OCI-LY7 (cell line): Measurements from ENCODE around the gene GGA3. TPM values are rescaled to one million over a fixed set of nuclear protein-coding genes. Genes with fewer than 3 reads are reported as not detected.

Experiments
- BruUV-seq: library from RNA; stranded (reverse); fragments of 400-500 nt; replicated peaks from 2 replicates; lab custom pipeline; 2021; lab: Mats Ljungman, UMichigan
- CTCF ChIA-PET: fragments of 300-600 bp; sonication (Branson Sonifier 250); formaldehyde crosslinking; loops from one replicate; lab custom pipeline; 2022; ENCODE audit warnings: antibody characterized with exemption; ENCODE audit not compliant: unreplicated experiment; lab: Charles Lee
- POLR2A ChIA-PET: fragments of 300-600 bp; sonication (Branson Sonifier 250); formaldehyde crosslinking; loops from one replicate; lab custom pipeline; 2022; ENCODE audit warnings: antibody characterized with exemption; lab: Charles Lee
- DNase-seq: peaks from one replicate; pipeline ENCODE4 v3.0.0-alpha.2; 2015; ENCODE audit warnings: low spot score
- H2AFZ ChIP-seq: fragments of 200-600 bp; sonication (generic), shearing (Covaris generic); 2 replicates; pipeline ENCODE4 v1.6.1; 2014; ENCODE audit warnings: mild to moderate bottlenecking, antibody characterized with exemption, low read length, moderate library complexity
- H3K27ac ChIP-seq: fragments of 200-600 bp; sonication (generic); 2 replicates; pipeline ENCODE4 v1.5.1; 2014; ENCODE audit warnings: mixed run types, low read depth, mild to moderate bottlenecking, moderate library complexity, low read length, inconsistent platforms; ENCODE audit not compliant: poor library complexity, severe bottlenecking
- H3K36me3 ChIP-seq: fragments of 200-600 bp; sonication (generic); 2 replicates; pipeline ENCODE4 v1.6.1; 2014; ENCODE audit warnings: mild to moderate bottlenecking, antibody characterized with exemption, low read length, moderate library complexity, mixed read lengths; ENCODE audit not compliant: insufficient read depth
- H3K4me1 ChIP-seq: fragments of 200-600 bp; sonication (generic); 2 replicates; pipeline ENCODE4 v1.5.1; 2014; ENCODE audit warnings: mild to moderate bottlenecking, low read length; ENCODE audit not compliant: insufficient read depth, poor library complexity, severe bottlenecking
- H3K4me2 ChIP-seq: fragments of 200-600 bp; sonication (generic); 2 replicates; pipeline ENCODE4 v1.6.1; 2014; ENCODE audit warnings: mild to moderate bottlenecking, low read length
- H3K4me3 ChIP-seq: fragments of 200-600 bp; sonication (generic); 2 replicates; pipeline ENCODE4 v1.5.1; 2014; ENCODE audit warnings: mild to moderate bottlenecking, low read depth, low read length; ENCODE audit not compliant: poor library complexity, severe bottlenecking
- H3K79me2 ChIP-seq: fragments of 200-600 bp; sonication (generic); 2 replicates; pipeline ENCODE4 v1.6.1; 2016; ENCODE audit warnings: low read depth, mild to moderate bottlenecking, low read length, moderate library complexity, mixed read lengths; ENCODE audit not compliant: insufficient read depth
- H3K9me2 ChIP-seq: fragments of 200-600 bp; sonication (generic); 2 replicates; pipeline ENCODE4 v1.6.1; 2016; ENCODE audit warnings: mild to moderate bottlenecking, low read length, mixed read lengths; ENCODE audit not compliant: insufficient read depth
- H3K9me3 ChIP-seq: fragments of 200-600 bp; sonication (generic); 2 replicates; pipeline ENCODE4 v1.6.1; 2014; ENCODE audit warnings: mild to moderate bottlenecking, mixed run types, low read length, mixed read lengths
- H4K20me1 ChIP-seq: fragments of 200-600 bp; sonication (generic); 2 replicates; pipeline ENCODE4 v1.6.1; 2014; ENCODE audit warnings: mild to moderate bottlenecking, antibody characterized with exemption, low read length, moderate library complexity, mixed read lengths; ENCODE audit not compliant: insufficient read depth
- EZH2phosphoT487 ChIP-seq: fragments of 200-600 bp; sonication (generic); IDR thresholded peaks from 2 replicates; pipeline ENCODE4 v1.6.1; 2018; ENCODE audit warnings: low read depth, borderline replicate concordance, mild to moderate bottlenecking, mixed run types, antibody characterized with exemption, low read length, moderate library complexity, mixed read lengths
- intact Hi-C: fragments of 100-400 bp; cut with micrococcal nuclease; formaldehyde crosslinking; loops from one replicate; pipeline ENCODE4 v1.10.0; 2022; ENCODE audit not compliant: unreplicated experiment
- total RNA-seq, 2 experiments: library from RNA; depleted of rRNA in 1 of 2; stranded (reverse); fragments of >200 nt in 1 of 2; shearing (Covaris generic) in 1 of 2; gene quantifications; 2 replicates each; pipeline ENCODE4 v1.2.3, GENCODE V29; 2014 to 2022
- TF ChIP-seq, protein P1 (sequence below): fragments of 200-600 bp; sonication (generic); conservative IDR thresholded peaks from 2 replicates; pipeline ENCODE4 v1.5.1; 2014; ENCODE audit warnings: mild to moderate bottlenecking, antibody characterized with exemption, low read length, moderate library complexity, mixed read lengths

GGA3 gene
- total RNA-seq, 2 experiments from 2014 or later, result 77.6 to 106 TPM

DNA sequence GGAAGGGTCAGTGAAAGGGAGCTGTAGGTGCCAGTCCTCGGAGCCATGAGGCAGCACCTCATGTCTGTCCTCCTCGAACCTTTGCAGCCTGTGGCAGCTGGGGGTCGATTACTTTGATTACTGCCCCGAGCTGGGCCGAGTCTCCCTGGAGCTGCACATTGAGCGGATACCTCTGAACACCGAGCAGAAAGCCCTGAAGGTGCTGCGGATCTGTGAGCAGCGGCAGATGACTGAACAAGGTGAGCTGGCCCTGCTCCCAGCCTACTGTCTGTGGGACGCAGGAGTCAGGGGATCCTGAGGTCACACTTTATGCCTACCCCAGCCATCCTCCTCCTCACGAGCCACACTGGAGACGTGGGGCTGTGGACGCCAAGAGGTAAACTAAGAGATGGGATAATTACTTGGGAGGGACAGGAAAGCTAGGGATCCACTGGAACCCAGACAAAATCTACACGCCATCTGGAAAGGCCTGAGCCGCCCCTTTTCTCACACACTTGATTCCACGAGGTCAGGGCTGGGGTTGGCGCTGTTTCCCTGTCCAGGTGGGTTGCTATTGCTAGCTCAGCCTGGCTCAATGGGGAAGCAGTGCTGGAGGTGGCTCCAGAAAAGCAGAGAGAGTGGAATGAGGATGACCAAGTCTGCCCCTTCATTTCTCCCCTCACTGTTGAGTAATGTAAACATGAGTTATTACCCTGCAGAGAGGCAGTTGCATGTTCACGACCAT is 29.5 kb downstream of the GGA3 start:
- TF ChIP-seq, protein P1, sequence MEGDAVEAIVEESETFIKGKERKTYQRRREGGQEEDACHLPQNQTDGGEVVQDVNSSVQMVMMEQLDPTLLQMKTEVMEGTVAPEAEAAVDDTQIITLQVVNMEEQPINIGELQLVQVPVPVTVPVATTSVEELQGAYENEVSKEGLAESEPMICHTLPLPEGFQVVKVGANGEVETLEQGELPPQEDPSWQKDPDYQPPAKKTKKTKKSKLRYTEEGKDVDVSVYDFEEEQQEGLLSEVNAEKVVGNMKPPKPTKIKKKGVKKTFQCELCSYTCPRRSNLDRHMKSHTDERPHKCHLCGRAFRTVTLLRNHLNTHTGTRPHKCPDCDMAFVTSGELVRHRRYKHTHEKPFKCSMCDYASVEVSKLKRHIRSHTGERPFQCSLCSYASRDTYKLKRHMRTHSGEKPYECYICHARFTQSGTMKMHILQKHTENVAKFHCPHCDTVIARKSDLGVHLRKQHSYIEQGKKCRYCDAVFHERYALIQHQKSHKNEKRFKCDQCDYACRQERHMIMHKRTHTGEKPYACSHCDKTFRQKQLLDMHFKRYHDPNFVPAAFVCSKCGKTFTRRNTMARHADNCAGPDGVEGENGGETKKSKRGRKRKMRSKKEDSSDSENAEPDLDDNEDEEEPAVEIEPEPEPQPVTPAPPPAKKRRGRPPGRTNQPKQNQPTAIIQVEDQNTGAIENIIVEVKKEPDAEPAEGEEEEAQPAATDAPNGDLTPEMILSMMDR, result no peak
- no peak for TF ChIP-seq EZH2phosphoT487
- CTCF ChIA-PET, result no interaction called here
- intact Hi-C loops, result no loop called here

DNA sequence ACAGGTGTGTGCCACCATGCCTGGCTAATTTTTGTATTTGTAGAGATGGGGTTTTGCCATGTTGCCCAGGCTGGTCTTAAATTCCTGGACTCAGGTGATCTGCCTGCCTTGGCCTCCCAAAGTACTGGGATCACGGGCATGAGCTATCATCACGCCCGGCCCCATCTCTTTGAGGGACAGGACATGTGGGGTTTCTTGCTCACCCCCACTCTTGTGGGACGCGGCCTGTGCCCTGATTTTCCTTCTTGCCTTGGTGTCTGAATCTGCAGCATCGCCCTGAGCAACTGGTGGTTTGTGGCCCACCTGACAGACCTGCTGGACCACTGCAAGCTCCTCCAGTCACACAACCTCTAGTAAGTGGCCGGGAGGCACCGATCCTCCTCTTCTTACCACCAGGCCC is 30.3 kb downstream of the GGA3 start:
- Histone ChIP-seq H4K20me1 (no peaks in the 10 kb centered on the region), H3K36me3 (peaks cover 96% of the 10 kb centered on the region), H3K79me2 (no peaks in the 10 kb centered on the region), H3K4me1 (no peaks in the 10 kb centered on the region), H3K4me3 (no peak overlapping the region), H3K9me3 (no peaks in the 10 kb centered on the region), H3K9me2 (no peaks in the 10 kb centered on the region), H2AFZ (no peak overlapping the region), H3K27ac (no peak overlapping the region), H3K4me2 (no peak overlapping the region)
- no peak for DNase-seq
- ChIA-PET CTCF (no interaction called here), POLR2A (interaction anchor here (0.6 kb wide), 1 partner anchor 23 kb away, joined by 7 read pairs; no protein-coding TSS in a partner anchor)
- BruUV-seq, result no TSS peak
- intact Hi-C loops, result no loop called here
- TF ChIP-seq EZH2phosphoT487, result no peak
- TF ChIP-seq, protein P1, result no peak

More for the DNA sequence above, 29.5 kb downstream of the GGA3 start:
- no TSS peak for BruUV-seq
- DNase-seq, result no peak
- Histone ChIP-seq H3K9me3 (no peaks in the 10 kb centered on the region), H3K4me2 (no peak overlapping the region), H3K27ac (no peak overlapping the region), H3K9me2 (no peaks in the 10 kb centered on the region), H3K4me1 (no peaks in the 10 kb centered on the region), H3K36me3 (peaks cover 96% of the 10 kb centered on the region), H3K79me2 (no peaks in the 10 kb centered on the region), H3K4me3 (no peak overlapping the region), H2AFZ (no peak overlapping the region), H4K20me1 (no peaks in the 10 kb centered on the region)
- POLR2A ChIA-PET, result no interaction called here

DNA sequence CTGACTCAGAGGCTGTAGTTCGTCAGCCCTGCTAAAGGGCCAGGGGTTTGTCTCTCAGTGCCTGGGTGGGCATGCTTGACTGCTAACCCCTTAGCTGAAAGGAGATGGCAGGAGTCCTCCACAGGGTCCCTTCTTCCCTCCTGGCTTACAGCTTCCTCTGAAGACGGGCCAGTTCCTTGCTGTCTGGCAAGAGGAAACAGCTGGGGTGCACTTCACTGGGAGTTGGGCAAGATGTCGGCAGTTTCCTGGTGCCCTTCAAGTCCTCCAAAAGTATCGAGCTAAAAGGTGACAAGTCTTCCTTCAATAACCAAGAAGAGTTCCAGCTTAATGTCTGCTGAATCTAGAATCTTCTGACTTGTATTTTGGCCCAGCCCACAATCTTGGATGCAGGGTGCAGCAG is 32.6 kb downstream of the GGA3 start:
- ChIA-PET CTCF (interaction anchor here (1.7 kb wide), 1 partner anchor 115 kb away, joined by 4 read pairs; no protein-coding TSS in a partner anchor), POLR2A (interaction anchor here (0.6 to 1.3 kb wide), 5 partner anchors 12 to 214 kb away, joined by 3 read pairs; no protein-coding TSS in a partner anchor)
- no TSS peak for BruUV-seq
- H3K4me1 ChIP-seq, result no peaks in the 10 kb centered on the region
- no peak overlapping the region for H2AFZ ChIP-seq
- H3K27ac ChIP-seq, result no peak overlapping the region
- no peak for DNase-seq
- no peak overlapping the region for H3K4me2 ChIP-seq
- H3K36me3 ChIP-seq, result peaks cover 97% of the 10 kb centered on the region
- TF ChIP-seq, protein P1, result no peak
- TF ChIP-seq EZH2phosphoT487, result no peak
- no peaks in the 10 kb centered on the region for H3K9me3 ChIP-seq
- intact Hi-C loops, result no loop called here
- no peaks in the 10 kb centered on the region for H3K79me2 ChIP-seq
- no peaks in the 10 kb centered on the region for H4K20me1 ChIP-seq
- H3K9me2 ChIP-seq, result no peaks in the 10 kb centered on the region
- H3K4me3 ChIP-seq, result no peak overlapping the region
